Astrocyte of the cerebellum (primary cell): Measurements from ENCODE around the gene GRID1.
"Not testable (repeated sequence)": the region's sequence is repeated elsewhere in the genome, so short reads cannot be mapped to it uniquely, and the experiment has no call there.

Experiments
- DNase-seq: peaks from one replicate; pipeline ENCODE4 v3.0.0-alpha.2; 2011; ENCODE audit warnings: low read depth
- H3K4me3 ChIP-seq: 2 replicates; pipeline ENCODE4 v1.5.1; 2011; ENCODE audit warnings: mild to moderate bottlenecking, low read depth, low read length, moderate library complexity
- in situ Hi-C: cut with HindIII; loops from 2 replicates; pipeline ENCODE4 v1.10.0; 2017; ENCODE audit warnings: low sequenced_read_pairs
- TF ChIP-seq, protein P1 (sequence below): IDR thresholded peaks from 2 replicates; pipeline ENCODE4 v1.5.1; 2012; ENCODE audit warnings: low read length, low read depth, moderate library complexity, mild to moderate bottlenecking; ENCODE audit errors: missing control alignments

The GRID1 gene

DNA sequence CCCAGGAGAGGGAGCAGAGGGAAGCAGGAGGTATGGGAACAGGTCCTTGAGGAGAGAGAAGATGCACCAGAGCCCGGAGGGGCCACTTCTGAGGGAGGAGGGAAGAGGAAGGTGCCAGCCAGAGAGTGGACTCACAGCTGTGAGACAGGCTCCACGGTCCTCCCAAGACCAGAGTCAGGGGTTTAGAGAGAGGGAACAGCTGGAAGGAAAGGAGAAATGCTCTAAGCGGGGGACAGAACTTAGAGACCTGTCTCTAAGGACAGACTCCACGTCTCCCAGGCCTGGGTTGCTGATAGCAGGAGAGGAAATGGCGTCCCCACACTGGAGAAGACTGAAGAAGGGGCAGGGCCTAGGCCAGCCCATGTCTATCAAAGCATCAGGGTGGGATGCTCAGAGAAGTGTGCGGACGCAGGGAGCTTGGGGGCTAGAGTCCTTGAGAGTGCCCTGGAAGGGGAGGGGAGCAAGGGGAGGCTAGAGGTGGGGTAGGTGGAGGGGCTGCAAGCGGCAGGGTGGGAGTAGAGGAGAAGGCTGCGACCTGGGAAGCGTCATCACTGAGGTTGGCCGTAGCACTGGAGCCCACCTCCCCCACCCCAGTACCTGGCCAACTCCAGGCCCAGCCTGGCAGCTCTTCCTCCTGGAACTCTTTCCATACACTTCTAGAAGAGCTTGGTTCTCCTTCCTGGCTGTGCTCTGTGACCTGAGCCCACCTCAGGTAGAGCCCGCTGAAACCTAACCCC is 25.6 kb upstream of the GRID1 start:
- DNase-seq: no peak
- in situ Hi-C loops: no loop called here
- TF ChIP-seq, protein P1, sequence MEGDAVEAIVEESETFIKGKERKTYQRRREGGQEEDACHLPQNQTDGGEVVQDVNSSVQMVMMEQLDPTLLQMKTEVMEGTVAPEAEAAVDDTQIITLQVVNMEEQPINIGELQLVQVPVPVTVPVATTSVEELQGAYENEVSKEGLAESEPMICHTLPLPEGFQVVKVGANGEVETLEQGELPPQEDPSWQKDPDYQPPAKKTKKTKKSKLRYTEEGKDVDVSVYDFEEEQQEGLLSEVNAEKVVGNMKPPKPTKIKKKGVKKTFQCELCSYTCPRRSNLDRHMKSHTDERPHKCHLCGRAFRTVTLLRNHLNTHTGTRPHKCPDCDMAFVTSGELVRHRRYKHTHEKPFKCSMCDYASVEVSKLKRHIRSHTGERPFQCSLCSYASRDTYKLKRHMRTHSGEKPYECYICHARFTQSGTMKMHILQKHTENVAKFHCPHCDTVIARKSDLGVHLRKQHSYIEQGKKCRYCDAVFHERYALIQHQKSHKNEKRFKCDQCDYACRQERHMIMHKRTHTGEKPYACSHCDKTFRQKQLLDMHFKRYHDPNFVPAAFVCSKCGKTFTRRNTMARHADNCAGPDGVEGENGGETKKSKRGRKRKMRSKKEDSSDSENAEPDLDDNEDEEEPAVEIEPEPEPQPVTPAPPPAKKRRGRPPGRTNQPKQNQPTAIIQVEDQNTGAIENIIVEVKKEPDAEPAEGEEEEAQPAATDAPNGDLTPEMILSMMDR: no peak
- no peak overlapping the region for H3K4me3 ChIP-seq

DNA sequence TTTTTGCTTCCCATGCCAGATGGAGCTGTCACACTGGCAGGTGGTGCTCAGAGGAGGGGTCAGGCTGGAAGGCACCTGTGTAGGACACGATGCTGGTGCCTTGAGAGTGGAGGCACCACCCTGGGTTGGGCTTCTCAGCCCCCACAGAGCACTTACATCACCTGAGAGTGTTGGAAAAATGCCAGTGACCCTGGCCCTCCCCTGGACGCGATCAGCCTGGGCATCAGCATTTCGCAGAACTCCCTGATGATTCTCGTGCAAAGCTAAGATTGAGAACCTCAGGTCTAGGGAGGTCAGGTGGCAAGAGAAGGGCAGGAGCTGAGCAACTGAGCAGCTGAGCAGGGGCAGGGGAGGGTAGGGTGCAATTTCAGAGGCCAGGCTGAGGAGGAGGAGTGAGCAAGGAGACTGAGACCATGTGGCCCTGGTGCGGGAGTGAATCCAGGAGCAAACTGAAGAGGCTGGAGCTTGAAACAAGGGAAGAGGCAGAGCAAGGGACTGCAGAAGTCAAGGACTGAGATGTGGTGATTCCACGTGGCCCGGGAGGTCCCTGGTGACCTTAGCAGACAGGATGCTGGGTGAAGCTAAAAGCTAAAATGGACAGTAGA is 24.7 kb upstream of the GRID1 start:
- in situ Hi-C loops: no loop called here
- no peak for DNase-seq
- TF ChIP-seq, protein P1: no peak
- no peak overlapping the region for H3K4me3 ChIP-seq

DNA sequence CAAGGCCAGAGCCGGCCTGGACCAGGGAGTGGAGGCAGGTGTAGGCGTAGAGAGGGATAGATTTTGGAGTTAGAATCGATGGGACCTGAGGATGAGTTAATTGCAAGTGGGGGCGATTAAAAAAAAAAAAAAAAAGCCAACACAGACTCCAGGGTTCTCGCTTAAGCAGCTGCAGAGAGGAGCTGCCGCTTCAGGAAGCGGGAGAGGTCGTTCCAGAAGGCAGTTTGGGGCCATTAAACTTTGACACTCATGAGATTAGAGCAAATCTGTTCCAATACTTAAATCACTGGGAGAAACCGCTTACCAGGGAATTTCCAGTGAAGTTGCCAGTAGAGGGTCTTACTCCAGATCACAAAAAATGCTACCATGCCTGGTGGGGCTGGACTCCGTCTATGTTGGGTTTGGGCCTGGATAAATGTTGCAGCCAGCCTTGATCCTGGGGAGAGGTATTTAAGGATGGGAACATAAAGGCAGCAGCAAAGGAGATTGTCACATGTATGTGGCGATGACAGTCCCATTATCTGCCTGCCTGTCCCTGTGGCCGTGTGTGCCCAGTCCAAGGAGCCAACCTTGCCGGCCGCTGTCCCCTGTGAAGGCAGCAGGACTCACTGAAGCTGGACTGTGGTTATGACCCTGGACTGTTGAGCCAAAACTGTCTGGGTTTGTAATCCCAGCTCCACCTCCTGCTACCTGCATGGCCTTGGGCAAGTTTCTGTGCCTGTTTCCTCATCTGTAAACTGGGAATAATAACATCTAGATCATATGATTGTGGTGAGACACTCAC is 23.9 kb upstream of the GRID1 start:
- no peak overlapping the region for H3K4me3 ChIP-seq
- no peak for DNase-seq
- in situ Hi-C loops: no loop called here
- TF ChIP-seq, protein P1: no peak

DNA sequence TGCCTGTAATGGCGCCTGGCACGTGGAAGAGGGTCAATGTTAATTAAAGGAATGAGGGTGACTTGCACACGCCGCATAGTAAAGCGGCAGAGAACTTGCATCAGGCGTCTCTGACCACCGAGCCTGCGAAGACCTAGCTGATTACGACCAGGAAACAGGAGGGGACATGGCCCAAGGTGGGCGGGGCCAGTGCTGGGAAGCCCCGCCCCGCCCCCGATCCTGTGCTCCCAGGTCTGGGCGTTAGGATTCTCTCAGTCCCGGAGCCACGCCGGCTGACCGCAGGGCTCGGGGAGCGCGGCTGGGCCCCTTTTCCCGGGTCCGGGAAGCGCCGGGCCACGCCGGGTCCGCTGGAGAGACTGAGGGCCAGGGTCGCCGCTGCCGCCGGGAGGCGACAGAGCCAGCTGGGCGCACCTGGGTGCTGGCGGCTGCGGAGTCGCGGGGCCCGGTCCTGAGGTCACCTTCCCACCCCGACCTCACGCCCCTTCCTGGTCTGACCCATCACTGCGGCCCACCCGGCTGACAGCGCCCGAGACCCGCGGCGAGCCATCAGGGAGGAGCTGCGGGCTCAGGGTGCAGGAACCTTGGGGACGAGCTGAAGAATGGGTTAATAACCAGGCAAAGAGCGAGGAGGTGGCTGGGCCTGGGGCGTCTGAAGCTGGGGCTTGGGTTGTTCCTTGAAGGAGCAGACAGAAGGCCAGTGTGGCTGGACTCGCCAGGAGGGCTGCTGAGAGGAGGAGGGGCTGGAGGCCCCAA is 23.0 kb upstream of the GRID1 start:
- in situ Hi-C loops: no loop called here
- peak overlapping the region; percentile 34 for H3K4me3 ChIP-seq
- DNase-seq: no peak
- TF ChIP-seq, protein P1: no peak

DNA sequence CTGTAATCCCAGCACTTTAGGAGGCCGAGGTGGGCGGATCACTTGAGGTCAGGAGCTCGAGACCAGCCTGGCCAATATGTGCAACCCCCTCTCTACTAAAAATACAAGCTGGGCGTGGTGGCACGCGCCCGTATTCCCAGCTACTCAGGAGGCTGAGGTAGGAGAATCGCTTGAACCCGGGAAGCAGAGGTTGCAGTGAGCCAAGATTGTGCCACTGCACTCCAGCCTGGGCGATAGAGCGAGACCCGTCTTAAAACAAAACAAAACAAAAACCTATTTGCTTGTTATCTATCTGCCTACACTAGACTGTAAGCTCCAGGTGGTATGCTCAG is 22.5 kb upstream of the GRID1 start:
- in situ Hi-C loops, DNase-seq: not testable (repeated sequence)
- peak overlapping the region; percentile 34 for H3K4me3 ChIP-seq

DNA sequence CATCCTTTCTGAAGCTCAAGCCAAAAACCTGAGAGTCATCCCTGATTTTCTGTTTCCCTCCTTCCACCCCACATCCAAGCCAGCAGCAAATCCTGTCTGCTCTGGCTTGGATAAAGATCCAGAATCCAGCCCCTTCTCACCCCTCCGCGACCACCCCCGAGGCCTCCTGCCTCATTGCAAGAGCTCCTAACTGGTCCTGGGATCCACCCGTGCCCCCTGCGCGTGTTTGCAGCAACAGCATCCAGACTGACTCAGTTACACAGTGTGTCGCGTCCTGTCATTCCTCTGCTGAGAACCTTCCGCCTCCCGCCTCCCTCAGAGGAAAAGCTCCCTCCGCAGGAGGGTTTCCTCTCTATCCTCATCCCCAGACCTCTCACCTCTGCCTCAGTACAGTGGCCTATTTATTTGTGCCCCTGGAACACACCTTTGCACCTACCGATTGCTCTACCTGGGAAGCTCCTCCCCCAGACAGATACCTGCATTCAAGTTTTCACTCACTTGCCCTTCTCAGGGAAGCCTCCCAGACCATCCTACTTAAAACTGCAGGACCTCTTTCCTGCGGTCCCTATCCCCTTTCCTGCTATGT is 21.6 kb upstream of the GRID1 start:
- DNase-seq: no peak
- in situ Hi-C loops: no loop called here
- H3K4me3 ChIP-seq: no peak overlapping the region
- TF ChIP-seq, protein P1: no peak
